LNCaP clone FGC (cell line): ENCODE data around the gene HOXA4.

Experiments
- DNase-seq: peaks from one replicate; pipeline ENCODE4 v3.0.0-alpha.2; 2011; ENCODE audit warnings: low read depth
- H3K4me3 ChIP-seq: 2 replicates; pipeline ENCODE4 v1.5.1; 2011; ENCODE audit warnings: mild to moderate bottlenecking, low read depth, low read length, control low read depth
- CTCF ChIP-seq: IDR thresholded peaks from 2 replicates; pipeline ENCODE4 v1.5.1; 2012; ENCODE audit warnings: mild to moderate bottlenecking; ENCODE audit not compliant: control insufficient read depth, insufficient read depth; ENCODE audit errors: extremely low read depth

HOXA4 gene

GRCh38 chr7:27172315-27172774, 41.8 kb upstream of the HOXA4 start:
- no peak for TF ChIP-seq CTCF
- peak overlapping the region; percentile 42 for H3K4me3 ChIP-seq
- DNase-seq, result no peak

- peak; percentile 32 for TF ChIP-seq CTCF
- DNase-seq, result no peak
- peak overlapping the region; percentile 42 for H3K4me3 ChIP-seq
Measured at GRCh38 chr7:27171637-27172314, 41.2 kb upstream of the HOXA4 start.

- H3K4me3 ChIP-seq, result peak overlapping the region; percentile 42
- TF ChIP-seq CTCF, result no peak
- no peak for DNase-seq
Measured at GRCh38 chr7:27171325-27171636, 40.7 kb upstream of the HOXA4 start.

- DNase-seq, result no peak
Measured at GRCh38 chr7:27170426-27171324, 40.1 kb upstream of the HOXA4 start.

GRCh38 chr7:27169658-27170425, 39.3 kb upstream of the HOXA4 start:
- DNase-seq, result no peak
- no peak overlapping the region for H3K4me3 ChIP-seq
- no peak for TF ChIP-seq CTCF

More at GRCh38 chr7:27170426-27171324, 40.1 kb upstream of the HOXA4 start:
- peak overlapping the region; percentile 42; the same call in 1 of the 2 replicates for H3K4me3 ChIP-seq
- TF ChIP-seq CTCF, result no peak

GRCh38 chr7:27168265-27168947, 37.8 kb upstream of the HOXA4 start:
- TF ChIP-seq CTCF, result no peak
- H3K4me3 ChIP-seq, result no peak overlapping the region
- DNase-seq, result no peak
